Stomach (tissue), 9 donors: ENCODE results near the gene PCDH18. TPM values are rescaled to one million over a fixed set of nuclear protein-coding genes. Genes with fewer than 3 reads are reported as not detected.

Experiments
- DNase-seq, 2 donors: peaks; one replicate each; pipeline versions ENCODE4 v3.0.0 to v3.0.0-alpha.2; 2013 to 2019
- H3K27ac ChIP-seq, 5 donors: fragments of 200-600 bp in 4 of 5; sonication (generic) in 4 of 5; one replicate each; pipeline ENCODE4 v1.5.1; 2013 to 2019; ENCODE audit warnings: mild to moderate bottlenecking in 1 of 5, moderate library complexity in 1 of 5
- H3K27me3 ChIP-seq, 3 donors: fragments of 200-600 bp; sonication (generic); one replicate each; pipeline ENCODE4 v1.5.1; 2017 to 2019; ENCODE audit warnings: mixed run types in 1 of 3
- H3K36me3 ChIP-seq, 4 donors: fragments of 200-600 bp; sonication (generic); 1 replicate in 3 of 4; 2 replicates in 1 of 4; pipeline ENCODE4 v1.5.1; 2016 to 2019
- H3K4me1 ChIP-seq, 4 donors: fragments of 200-600 bp; sonication (generic); one replicate each; pipeline ENCODE4 v1.5.1; 2016 to 2019
- H3K4me3 ChIP-seq, 4 donors: fragments of 200-600 bp; sonication (generic) in 3 of 4; one replicate each; pipeline ENCODE4 v1.5.1; 2016 to 2019; ENCODE audit warnings: mild to moderate bottlenecking in 1 of 4
- H3K9me3 ChIP-seq, 4 donors: fragments of 200-600 bp; sonication (generic); one replicate each; pipeline ENCODE4 v1.5.1; 2016 to 2019
- EP300 ChIP-seq: sonication (generic); formaldehyde crosslinking; IDR thresholded peaks from one replicate; pipeline ENCODE4 v1.6.1; 2017; ENCODE audit warnings: antibody characterized with exemption
- POLR2A ChIP-seq, 4 donors: fragments of 450-650 bp; IDR thresholded peaks; one replicate each; pipeline ENCODE4 v1.6.1; 2016; ENCODE audit warnings: antibody characterized with exemption in 4 of 4, control low read depth in 2 of 4, mild to moderate bottlenecking in 1 of 4, moderate library complexity in 1 of 4
- POLR2AphosphoS5 ChIP-seq, 3 donors: sonication (generic); formaldehyde crosslinking; IDR thresholded peaks; one replicate each; pipeline ENCODE4 v1.6.1; 2016; ENCODE audit warnings: antibody characterized with exemption in 3 of 3
- WGBS, 5 donors: extraction: QIAGEN DNeasy Blood & Tissue Kit in 3 of 5; methylation state at CpG; one replicate each; pipeline versions ENCODE4 v1.1.5 to v1.1.7; 2013 to 2018; 5-methylcytosine and 5-hydroxymethylcytosine counted together
- intact Hi-C: fragments of 100-400 bp; cut with DNase I; formaldehyde crosslinking; loops from one replicate; pipeline ENCODE4 v1.15.1; 2023; ENCODE audit warnings: low total_unique reads
- polyA plus RNA-seq, 3 donors: library from polyadenylated mRNA; stranded (reverse); fragments of 200-250 nt; gene quantifications; one replicate each; pipeline ENCODE4 v1.2.3, GENCODE V29; 2013
- total RNA-seq, 5 donors: library from RNA; depleted of rRNA; stranded (reverse); fragments of >200 nt; gene quantifications; one replicate each; pipeline versions ENCODE4 v1.1.0 to v1.2.3, GENCODE V29; 2014 to 2016
- TF ChIP-seq, protein P1 (sequence below), 7 experiments: fragments of 450-650 bp in 4 of 7; fragments of 200-600 bp in 3 of 7; sonication (generic) in 3 of 7; IDR thresholded peaks; one replicate each; pipeline ENCODE4 v1.5.1; 2016 to 2019; ENCODE audit warnings: antibody characterized with exemption in 7 of 7, control low read depth in 2 of 7, mild to moderate bottlenecking in 1 of 7
- donor health status: healthy with polysubstance abuse.
- donor health status: Bipolar disorder and iron deficiency.
- donor health status: healthy.

Gene PCDH18
- total and polyA plus RNA-seq, 8 donors = 0.58 to 99.1 (median 7.1) TPM

DNA sequence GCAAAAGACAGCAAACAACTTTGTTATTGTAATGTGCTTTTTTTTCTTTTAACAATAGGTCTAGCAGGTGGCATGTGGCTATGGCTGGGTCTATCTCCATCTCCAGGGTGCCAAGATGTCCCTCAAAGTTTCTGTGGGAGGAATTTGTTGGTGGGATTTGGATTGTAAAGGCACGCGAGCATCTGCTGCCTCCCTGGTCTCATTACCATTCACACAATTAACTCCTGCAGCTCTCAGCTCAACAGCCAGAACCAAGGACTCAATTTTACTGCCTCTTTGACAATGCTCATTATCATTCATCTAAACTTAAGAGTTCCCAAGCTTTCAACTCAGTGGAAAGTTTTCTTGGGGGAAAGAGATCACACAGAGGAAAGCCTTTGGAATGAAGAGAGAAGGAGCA, 10.9 kb upstream of the PCDH18 start:
- no peaks in the 10 kb centered on the region for H3K9me3 ChIP-seq
- no peaks in the 10 kb centered on the region for H3K27me3 ChIP-seq
- DNase-seq = no peak
- 45 to 78% (median 61%) methylated on average over 2 of the region's 2 CpGs for WGBS, 5 donors
- peaks cover 0 to 12% (median 0%) of the 10 kb centered on the region in 4 donors for H3K4me1 ChIP-seq
- H3K27ac ChIP-seq = peak overlapping the region in 2 of 5 donors; percentile 36 to 67
- H3K36me3 ChIP-seq = no peaks in the 10 kb centered on the region
- no peak for TF ChIP-seq EP300
- no peak for TF ChIP-seq POLR2A (IDR thresholded peaks at IDR 0.05)
- no peak for TF ChIP-seq POLR2AphosphoS5 (IDR thresholded peaks at IDR 0.05)
- TF ChIP-seq, protein P1, sequence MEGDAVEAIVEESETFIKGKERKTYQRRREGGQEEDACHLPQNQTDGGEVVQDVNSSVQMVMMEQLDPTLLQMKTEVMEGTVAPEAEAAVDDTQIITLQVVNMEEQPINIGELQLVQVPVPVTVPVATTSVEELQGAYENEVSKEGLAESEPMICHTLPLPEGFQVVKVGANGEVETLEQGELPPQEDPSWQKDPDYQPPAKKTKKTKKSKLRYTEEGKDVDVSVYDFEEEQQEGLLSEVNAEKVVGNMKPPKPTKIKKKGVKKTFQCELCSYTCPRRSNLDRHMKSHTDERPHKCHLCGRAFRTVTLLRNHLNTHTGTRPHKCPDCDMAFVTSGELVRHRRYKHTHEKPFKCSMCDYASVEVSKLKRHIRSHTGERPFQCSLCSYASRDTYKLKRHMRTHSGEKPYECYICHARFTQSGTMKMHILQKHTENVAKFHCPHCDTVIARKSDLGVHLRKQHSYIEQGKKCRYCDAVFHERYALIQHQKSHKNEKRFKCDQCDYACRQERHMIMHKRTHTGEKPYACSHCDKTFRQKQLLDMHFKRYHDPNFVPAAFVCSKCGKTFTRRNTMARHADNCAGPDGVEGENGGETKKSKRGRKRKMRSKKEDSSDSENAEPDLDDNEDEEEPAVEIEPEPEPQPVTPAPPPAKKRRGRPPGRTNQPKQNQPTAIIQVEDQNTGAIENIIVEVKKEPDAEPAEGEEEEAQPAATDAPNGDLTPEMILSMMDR (IDR thresholded peaks at IDR 0.05) = no peak
- H3K4me3 ChIP-seq = no peak overlapping the region
- intact Hi-C loops = no loop called here

DNA sequence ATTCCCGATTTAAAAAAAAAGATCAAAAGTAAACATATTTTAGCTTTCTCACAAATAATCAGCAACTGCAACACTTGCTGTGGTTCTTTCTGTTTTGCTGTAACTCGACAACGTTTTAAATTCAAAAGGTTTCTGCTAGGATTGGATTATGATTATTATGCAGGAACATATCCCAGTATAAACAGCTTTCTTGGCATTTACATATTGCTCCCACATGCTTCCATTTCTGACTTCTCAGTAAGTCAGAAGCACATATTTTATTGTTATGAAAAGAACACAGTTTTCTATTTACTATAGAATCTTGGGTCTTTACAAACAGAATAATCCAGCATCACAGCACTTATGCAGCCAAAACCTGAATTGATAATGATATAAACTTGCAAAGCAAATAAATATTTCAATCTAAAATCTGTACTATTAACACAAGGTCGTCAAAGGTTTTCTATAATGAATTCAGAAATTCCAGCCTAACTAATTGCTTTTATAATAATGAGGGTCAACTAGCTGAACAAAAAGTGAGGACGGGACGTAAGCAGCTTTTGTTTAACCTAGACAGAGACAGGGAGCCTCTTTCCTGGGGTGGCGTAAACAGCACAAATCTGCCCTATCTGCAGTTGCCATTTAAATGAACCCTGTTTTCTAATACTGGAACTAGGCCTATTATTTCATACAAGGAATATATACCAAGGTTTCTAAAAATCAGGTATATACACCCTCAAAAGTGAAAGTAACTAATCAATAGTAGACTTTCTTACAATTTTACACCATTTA, 9.8 kb upstream of the PCDH18 start:
- no peaks in the 10 kb centered on the region for H3K36me3 ChIP-seq
- TF ChIP-seq POLR2A (IDR thresholded peaks at IDR 0.05) (no peak), POLR2AphosphoS5 (IDR thresholded peaks at IDR 0.05) (no peak), EP300 (no peak)
- TF ChIP-seq, protein P1 (IDR thresholded peaks at IDR 0.05) = no peak
- peaks cover 0 to 12% (median 0%) of the 10 kb centered on the region in 4 donors for H3K4me1 ChIP-seq
- peak overlapping the region in 3 of 5 donors; percentile 36 to 67 (median 52) for H3K27ac ChIP-seq
- WGBS, 5 donors = 36 to 51% (median 46%) methylated on average over 7 of the region's 7 CpGs
- peak in 1 of 2 donors; percentile 30 for DNase-seq
- H3K4me3 ChIP-seq = peak overlapping the region in 3 of 4 donors; percentile 17 to 22 (median 20)
- no peaks in the 10 kb centered on the region for H3K9me3 ChIP-seq
- intact Hi-C loops = no loop called here
- H3K27me3 ChIP-seq = no peaks in the 10 kb centered on the region

DNA sequence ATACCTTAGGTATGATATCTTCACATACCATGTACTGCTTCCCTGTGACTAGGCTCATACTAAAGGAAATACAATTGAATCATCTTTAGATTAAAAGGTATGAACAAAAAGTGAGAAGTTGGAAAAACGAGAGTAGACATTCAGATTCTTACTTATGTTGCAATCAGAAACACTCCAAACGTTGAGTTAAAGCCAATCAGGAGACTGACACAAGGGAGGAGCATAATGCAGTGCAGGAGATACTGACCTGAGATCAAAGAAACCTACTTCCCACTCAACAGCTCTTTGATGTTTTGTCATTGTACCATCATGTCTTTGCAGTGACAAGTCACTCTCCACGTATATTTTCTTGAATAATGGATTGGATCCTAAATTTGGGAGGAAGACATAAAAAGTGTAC, 8.9 kb upstream of the PCDH18 start:
- no peak for TF ChIP-seq POLR2A (IDR thresholded peaks at IDR 0.05)
- no peak for TF ChIP-seq POLR2AphosphoS5 (IDR thresholded peaks at IDR 0.05)
- TF ChIP-seq, protein P1 (IDR thresholded peaks at IDR 0.05) = no peak
- TF ChIP-seq EP300 = no peak
- no peak overlapping the region for H3K4me3 ChIP-seq
- intact Hi-C loops = no loop called here
- no peaks in the 10 kb centered on the region for H3K36me3 ChIP-seq
- no peaks in the 10 kb centered on the region for H3K9me3 ChIP-seq
- H3K27me3 ChIP-seq = no peaks in the 10 kb centered on the region
- DNase-seq = no peak
- 20 to 39% (median 26%) methylated on average over 3 of the region's 3 CpGs for WGBS, 5 donors
- H3K4me1 ChIP-seq = peaks cover 0 to 12% (median 0%) of the 10 kb centered on the region in 4 donors
- H3K27ac ChIP-seq = peak overlapping the region in 2 of 5 donors; percentile 52 to 67

DNA sequence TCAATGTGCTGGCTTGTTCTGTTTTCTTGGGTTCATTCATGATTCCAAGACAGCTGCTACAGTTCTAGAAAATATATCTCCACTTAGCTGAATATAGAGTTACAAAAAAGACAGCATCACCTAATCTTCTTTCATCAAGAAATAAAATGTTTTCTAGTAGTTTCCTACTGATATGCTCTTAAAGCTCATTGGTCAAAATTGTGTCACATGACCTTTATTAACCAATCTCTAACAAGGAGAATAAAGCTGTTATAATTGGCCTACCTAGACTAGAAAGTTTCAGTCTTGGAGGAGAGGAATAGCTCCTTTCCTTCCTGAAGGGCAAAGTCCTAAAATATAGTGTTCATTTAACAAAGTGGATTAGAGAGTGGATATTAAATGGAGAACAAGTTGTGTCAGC, 8.1 kb upstream of the PCDH18 start:
- intact Hi-C loops = no loop called here
- Histone ChIP-seq H3K4me1 (peaks cover 0 to 9% (median 0%) of the 10 kb centered on the region in 4 donors), H3K36me3 (no peaks in the 10 kb centered on the region), H3K27ac (no peak overlapping the region), H3K4me3 (no peak overlapping the region), H3K27me3 (no peaks in the 10 kb centered on the region), H3K9me3 (no peaks in the 10 kb centered on the region)
- no peak for DNase-seq
- TF ChIP-seq EP300 (no peak), POLR2AphosphoS5 (IDR thresholded peaks at IDR 0.05) (no peak), POLR2A (IDR thresholded peaks at IDR 0.05) (no peak)
- TF ChIP-seq, protein P1 (IDR thresholded peaks at IDR 0.05) = no peak
